GM18951 (cell line): ENCODE results near the gene LARGE2.
"Not testable (repeated sequence)": the region's sequence is repeated elsewhere in the genome, so short reads cannot be mapped to it uniquely, and the experiment has no call there.

ENCODE experiments used
- POLR2A ChIP-seq: IDR thresholded peaks from 4 replicates; pipeline ENCODE4 v1.6.1; 2011; ENCODE audit warnings: mild to moderate bottlenecking; ENCODE audit not compliant: insufficient read length, insufficient read depth; ENCODE audit errors: extremely low read depth
- in situ Hi-C: fragments of 300-500 bp; cut with MboI; formaldehyde crosslinking; loops from one replicate; pipeline ENCODE4 v1.12.0; 2022; ENCODE audit warnings: low sequenced_read_pairs, mixed read lengths, inconsistent platforms; ENCODE audit not compliant: unreplicated experiment

Gene LARGE2

DNA sequence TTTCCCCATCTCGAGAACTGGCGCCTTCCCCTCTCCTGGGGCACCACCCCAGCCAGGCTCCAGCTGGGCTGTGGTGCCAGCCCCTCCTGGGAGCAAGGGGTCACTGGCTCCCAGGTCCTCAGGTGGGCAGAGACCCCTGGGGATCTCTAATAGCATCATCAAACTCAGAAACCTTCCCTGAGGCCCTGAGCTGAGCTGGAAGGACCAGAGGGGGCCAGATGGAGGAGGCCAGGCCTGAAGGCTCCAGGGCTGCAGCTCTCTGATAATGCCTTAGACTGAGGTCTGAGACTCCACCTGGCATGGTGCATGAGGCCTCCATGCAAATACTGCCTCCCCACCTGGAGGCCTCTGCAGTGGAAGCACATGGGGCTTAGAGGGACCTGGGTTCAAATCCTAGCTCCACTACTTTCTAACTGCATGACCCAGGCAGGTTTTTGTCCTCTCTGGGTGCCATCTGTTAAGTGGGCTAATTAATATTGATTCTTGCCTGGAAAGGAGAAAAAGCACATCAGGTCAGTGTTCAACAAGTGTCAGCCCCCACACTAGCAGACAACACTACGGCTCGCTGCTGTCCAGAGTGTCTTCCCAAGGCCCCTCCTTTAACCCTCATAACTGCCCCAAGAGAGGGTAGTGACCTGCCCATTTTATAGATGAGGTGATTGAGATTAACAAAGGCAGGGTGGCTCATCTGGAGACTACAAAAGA, 35.5 kb upstream of the LARGE2 start:
- in situ Hi-C loops = no loop called here

DNA sequence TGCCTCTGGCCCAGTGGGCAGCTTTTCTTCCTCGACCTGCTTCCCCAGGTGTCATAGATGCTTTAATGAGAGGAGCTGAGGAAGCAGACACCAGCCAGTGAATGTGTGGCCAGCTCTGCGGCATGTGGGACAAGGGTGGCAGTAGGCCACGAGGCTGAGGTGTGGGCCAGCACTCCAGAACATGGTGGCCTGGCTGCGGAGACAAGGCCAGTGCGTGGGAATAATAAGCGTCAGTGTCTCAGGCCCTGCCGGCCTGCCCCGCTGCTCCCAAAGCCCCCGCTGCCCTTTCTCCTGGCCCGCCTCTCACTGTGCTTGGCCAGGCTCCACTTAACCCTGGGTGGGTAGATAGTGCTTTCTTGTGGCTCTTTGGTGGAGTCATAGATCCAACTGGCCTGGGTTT, 34.9 kb upstream of the LARGE2 start:
- TF ChIP-seq POLR2A = no peak
- in situ Hi-C loops = no loop called here

More for the DNA sequence above, 35.5 kb upstream of the LARGE2 start:
- TF ChIP-seq POLR2A = no peak

DNA sequence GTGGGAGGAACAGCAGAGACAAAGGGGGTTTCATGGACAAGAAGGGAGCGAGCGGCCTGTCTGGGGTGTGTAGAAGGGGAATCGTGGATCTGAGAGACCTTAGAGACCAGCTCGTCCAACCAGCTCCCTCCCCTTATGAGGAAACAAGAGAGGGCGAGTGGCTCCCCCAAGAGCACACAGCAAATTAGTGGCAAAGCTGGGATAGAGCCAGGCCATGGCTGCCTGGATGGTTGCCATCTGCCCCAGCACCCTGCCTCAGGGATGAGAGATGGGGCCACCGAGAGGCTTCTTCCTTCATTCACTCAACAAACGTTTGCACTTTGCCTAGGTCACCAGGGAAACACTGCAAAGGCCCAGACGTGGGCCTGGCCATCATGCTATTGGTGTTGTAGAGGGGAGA, 32.9 kb upstream of the LARGE2 start:
- no peak for TF ChIP-seq POLR2A

DNA sequence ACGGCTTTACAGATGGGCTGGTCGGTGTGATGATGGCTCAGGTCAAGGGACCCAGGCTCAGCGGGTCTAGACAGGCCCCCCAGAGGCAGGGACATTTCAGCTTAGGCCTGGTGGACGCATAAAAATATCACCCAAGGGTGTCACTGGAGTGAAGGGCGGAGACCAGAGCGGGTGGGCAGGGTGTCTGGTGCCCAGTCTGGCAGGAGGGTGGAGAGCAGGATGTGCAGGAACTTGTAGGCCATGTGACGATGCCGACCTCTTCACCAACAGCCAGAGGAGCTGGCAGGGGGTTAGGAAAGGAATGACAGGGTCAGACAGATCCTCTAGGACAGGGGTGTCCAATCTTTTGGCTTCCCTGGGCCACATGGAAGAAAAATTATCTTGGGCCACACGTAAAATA, 32.5 kb upstream of the LARGE2 start:
- no peak for TF ChIP-seq POLR2A
- in situ Hi-C loops = no loop called here

More for the DNA sequence above, 32.9 kb upstream of the LARGE2 start:
- in situ Hi-C loops = no loop called here

DNA sequence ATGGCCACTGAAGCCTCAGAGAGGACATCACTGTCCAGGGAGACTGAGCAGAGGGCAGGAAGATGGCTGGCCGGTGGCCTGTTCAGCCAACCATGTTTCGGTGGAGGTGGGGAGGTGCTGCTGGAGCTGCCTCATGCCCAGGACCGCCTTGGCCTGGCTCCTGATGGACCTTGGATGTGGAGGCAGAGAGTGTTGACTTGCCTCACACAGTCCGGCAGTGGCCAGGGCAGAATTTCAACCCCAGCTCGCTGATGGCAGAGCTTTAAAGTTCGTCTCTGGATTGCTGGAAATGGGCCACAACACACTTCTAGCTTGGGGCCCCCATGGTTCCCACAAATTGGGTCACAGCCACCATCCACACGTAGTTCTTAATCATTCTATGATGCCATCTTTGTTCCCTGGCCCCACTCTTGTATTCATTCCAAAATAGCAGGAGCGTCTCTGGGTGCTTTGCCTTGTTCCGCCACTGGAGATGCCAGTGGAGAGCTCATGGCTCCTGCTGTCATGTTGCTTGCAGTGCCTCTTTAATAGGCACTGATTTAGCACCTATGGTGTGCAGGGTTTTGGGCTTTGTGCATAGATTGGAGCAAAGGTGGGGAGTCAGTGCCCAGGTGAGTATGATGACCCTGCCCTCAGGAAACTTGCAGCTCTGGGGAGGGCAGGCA, 31.4 kb upstream of the LARGE2 start:
- in situ Hi-C loops = no loop called here
- no peak for TF ChIP-seq POLR2A

DNA sequence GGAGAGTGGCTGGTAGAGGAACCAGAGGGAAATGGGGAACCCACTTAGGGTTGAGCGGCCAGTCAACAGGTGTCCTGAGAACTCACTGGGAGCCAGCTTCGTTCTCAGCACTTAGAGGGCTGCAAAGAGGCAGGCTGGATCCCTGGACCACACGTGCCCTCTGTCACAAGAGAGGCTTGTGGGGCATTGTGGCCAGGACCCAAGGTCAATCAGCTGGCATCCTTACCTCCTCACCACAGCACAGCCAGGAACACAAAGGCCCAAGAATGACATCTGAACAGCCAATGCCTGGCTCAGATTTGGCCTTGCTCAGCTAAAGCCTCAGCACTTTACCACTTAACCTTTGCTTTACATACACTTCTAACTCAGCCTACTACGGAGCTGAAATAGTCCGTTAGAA, 29.6 kb upstream of the LARGE2 start:
- in situ Hi-C loops = no loop called here
- TF ChIP-seq POLR2A = no peak

DNA sequence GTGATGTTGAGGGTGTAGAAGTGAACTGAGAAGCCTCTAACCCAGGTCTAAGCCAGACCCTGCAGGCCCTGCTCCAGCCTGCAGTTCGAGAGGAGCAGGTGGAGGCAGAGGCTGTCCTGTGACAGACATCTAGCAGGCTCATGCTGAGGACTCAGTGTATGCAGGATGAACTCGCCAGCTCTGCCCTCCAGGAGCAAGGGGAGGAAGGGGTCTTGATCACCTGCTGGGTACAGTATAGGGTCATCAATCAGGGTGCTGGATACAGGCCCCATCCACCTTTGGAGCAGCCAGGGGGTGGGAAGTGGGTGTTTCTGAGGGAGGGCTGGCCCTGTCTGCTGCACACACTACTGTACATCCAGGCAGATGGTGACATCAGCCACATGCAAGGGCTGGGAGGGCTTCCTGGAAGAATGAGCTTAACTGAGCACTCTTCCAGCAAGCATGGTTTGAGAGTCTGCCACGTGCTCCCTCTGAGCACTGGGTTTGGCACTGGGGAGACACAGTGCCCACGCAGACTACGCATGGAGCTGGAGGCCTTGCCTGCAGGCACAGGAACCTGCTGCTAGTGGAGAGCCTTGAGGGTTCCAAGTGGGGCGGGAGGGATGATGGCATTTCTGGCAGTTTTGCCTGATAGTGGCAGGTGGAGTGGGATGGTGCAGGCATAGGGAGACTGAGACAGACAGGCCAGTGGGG, 27.8 kb upstream of the LARGE2 start:
- in situ Hi-C loops = no loop called here
- no peak for TF ChIP-seq POLR2A

DNA sequence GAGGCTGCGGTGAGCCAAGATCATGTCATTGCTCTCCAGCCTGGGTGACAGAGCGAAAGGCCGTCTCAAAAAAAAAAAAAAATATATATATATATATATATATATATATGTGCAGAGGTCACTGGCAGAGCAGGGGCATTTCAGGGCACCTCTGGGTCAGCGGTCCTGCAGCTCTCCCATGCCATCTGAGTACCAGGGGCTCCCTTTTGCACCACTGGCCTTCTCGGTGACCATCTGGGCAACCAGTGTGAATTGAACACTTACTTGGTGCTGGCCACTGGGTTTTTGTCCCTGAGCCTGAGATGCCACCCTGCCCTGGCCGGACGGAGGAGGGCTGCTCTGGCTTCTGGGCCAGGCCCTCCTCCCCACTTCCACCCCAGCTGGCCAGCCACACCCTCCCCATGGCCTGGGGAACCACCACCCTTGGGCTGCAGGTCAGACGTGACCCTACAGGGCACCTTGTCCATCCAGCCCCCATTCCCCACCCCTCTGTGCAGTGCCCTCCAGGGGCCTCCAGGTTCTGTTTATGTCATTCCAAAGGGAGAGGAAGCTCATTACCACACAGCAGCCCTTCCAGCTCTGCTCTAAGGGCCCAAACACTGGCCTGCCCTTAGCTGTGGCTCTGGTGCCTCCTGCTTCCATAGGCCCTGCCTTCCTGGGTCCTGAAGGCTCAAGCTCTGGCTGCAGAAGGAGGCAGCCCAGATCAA, 26.8 kb upstream of the LARGE2 start:
- in situ Hi-C loops = no loop called here
- TF ChIP-seq POLR2A = no peak

DNA sequence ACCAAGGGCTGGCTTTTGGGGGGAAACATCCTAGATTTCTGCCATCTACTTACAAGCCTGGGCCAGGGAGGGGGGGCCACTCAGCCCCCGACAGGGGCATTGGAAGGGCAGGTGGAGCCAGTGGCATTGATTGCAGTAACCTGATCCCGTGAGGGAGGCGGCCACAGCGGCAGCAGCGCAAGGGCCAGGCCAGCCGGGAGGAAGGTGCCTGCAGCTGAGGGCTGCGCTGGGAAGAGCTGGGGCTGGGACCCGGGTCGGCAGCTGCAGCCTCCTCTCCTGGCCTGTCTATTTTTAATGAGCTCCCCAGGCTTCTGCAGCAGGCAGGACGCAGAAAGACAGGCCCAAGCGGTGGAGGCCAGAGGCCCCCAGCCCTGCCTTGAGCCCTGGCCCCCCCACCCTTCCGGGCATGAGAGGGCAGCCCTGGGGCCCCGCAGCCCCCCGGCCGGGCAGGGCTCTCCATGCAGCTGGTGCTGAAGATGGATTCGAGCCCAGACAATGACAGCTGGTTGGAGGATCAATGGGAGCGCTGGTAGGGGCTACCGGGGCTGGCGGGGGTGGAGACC, 26.0 kb upstream of the LARGE2 start:
- no peak for TF ChIP-seq POLR2A
- in situ Hi-C loops = no loop called here

DNA sequence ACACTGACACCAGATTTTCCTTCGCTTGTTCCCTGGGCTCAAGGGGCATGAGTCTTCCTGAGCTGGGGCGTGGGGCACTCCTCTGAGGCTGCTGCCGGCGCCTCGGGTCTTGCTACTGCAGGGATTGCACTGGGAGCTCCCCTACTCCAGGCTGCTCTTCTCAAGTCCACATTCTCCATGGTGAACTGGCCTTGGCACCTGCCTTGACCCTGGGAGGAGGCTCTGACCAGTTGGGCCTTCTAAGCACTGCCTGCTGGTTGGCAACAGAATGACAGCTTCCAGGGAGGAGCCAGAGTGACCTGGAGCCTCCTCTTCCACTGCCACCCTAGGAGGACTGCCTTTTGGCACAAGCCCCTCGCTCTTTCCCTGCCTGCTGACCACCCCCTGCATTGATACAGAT, 24.9 kb upstream of the LARGE2 start:
- TF ChIP-seq POLR2A = no peak
- in situ Hi-C loops = no loop called here

DNA sequence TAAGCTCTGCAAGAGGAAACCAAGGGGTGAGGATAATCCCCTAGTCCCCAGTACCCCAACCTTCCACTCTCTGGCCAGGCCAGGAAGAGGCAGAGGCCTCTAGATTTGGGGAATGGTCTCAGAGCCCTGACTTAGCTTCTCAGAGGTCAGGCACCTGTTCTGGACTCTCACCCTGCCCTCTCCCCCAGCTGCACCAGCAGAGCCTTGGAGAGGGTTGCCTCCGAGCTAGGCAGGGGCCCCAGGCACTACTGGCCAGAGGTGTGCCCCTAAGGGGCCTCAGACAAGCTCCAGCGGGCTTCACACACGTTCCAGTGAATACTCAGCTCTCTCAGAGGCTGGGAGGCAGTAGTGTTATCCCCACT, 23.4 kb upstream of the LARGE2 start:
- in situ Hi-C loops = no loop called here

DNA sequence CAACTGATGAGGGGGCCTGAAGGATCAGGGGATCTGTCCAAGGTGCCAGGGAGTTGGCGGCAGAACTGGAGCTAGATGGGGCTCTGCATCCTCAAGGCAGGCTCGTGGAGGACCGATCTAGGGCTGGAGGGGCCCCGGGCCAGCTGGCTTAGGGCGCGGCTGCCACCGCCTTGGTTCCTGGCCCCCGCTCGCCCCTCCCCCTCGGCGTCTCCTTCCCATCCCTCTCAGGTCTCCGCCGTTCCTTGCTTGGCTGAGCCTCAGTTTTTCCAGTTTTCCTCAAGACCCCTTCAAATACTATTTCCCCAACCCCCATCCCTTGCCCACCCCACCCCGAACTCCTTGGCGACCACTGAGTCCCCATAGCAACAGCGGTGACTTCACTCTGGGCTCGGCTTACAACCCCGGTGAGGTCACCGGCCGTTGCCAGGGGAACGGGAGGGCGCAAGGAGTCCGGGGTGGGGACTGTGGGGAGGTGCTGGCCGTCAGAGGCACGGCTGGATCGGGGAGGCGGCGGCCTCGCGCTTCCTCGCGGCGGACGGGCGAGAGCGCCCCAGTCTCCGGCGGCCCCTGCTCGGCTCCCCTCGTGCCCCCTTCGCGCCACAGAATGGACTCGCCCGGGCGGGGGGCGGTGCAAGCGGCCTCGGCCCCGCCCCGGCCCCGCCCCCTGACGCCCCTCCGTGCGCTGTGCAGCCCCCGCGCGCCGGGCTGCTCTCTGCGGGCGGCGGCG, 22.8 kb upstream of the LARGE2 start:
- in situ Hi-C loops = no loop called here
- TF ChIP-seq POLR2A = no peak

More for the DNA sequence above, 23.4 kb upstream of the LARGE2 start:
- no peak for TF ChIP-seq POLR2A

DNA sequence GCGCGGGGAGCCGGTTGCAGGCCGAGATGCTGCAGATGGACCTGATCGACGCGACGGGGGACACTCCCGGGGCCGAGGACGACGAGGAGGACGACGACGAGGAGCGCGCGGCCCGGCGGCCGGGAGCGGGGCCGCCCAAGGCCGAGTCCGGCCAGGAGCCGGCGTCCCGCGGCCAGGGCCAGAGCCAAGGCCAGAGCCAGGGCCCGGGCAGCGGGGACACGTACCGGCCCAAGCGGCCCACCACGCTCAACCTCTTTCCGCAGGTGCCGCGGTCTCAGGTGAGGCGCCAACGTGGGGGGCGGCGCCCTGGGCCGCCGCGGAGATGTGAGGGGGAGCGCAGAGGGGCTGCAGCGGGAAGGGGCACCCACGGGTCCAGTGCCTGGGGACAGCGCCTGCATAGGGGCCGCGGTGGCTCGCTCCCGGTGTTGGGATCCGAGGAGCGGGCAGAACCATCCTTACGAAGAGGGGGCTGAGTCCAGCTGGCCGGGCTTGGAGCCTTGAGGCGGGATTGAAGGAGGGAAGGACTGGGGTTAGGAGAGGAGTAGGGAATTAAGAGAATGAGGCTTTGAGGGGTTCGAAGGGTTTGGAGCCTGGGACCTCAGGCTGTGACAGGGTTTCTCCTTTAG, 22.2 kb upstream of the LARGE2 start:
- in situ Hi-C loops = not testable (repeated sequence)
